Muscle of leg (tissue), 16 donors: ENCODE data around the gene MRPS34. TPM values are rescaled to one million over a fixed set of nuclear protein-coding genes. Genes with fewer than 3 reads are reported as not detected.

ENCODE experiments used
- DNase-seq: peaks from one replicate; pipeline ENCODE4 v3.0.0; 2013
- H3K27ac ChIP-seq: one replicate; pipeline ENCODE4 v1.5.1; 2013; ENCODE audit warnings: mild to moderate bottlenecking, low read length, control low read depth
- H3K27me3 ChIP-seq: one replicate; pipeline ENCODE4 v1.6.1; 2013; ENCODE audit warnings: low read length; ENCODE audit not compliant: control insufficient read depth, insufficient read depth
- H3K36me3 ChIP-seq: one replicate; pipeline ENCODE4 v1.6.1; 2013; ENCODE audit warnings: low read length; ENCODE audit not compliant: control insufficient read depth, insufficient read depth
- H3K4me1 ChIP-seq: one replicate; pipeline ENCODE4 v1.6.1; 2013; ENCODE audit warnings: low read length; ENCODE audit not compliant: control insufficient read depth, insufficient read depth
- H3K4me3 ChIP-seq: one replicate; pipeline ENCODE4 v1.5.1; 2013; ENCODE audit warnings: low read length, control low read depth
- H3K9me3 ChIP-seq: replicated peaks from 2 replicates; pipeline ENCODE4 v1.6.1; 2013; ENCODE audit warnings: low read depth, low read length; ENCODE audit not compliant: control insufficient read depth
- WGBS: methylation state at CpG from one replicate; pipeline ENCODE4 v1.1.5; 2013; ENCODE audit warnings: missing lambda C conversion rate; ENCODE audit not compliant: insufficient coverage; 5-methylcytosine and 5-hydroxymethylcytosine counted together
- long read RNA-seq, 11 donors: transcript quantifications; one replicate each; lab custom pipeline, GENCODE V29; 2026
- polyA plus RNA-seq, 8 donors: library from polyadenylated mRNA; unstranded; fragments of 120-200 nt; gene quantifications; one replicate each; pipeline versions ENCODE4 v1.2.1 to v1.2.3, GENCODE V29; 2013; ENCODE audit warnings: inconsistent platforms in 1 of 8, low replicate concordance in 1 of 8; ENCODE audit not compliant: insufficient read length in 8 of 8, insufficient read depth in 1 of 8
- total RNA-seq: library from RNA; stranded (reverse); fragments of 120-200 nt; gene quantifications from one replicate; pipeline ENCODE4 v1.2.4, GENCODE V29; 2013

The MRPS34 gene
- 45.7 TPM for total RNA-seq
- polyA plus RNA-seq, result 10 to 100 TPM; 44.7 to 57.8 (median 52.2) TPM
- long read RNA-seq, donor 1, transcript MRPS34-202 (3 exons, 1,024 nt), result major isoform, 9 of 11 reads
- long read RNA-seq, donor 1, partial matches to known transcripts, result 0 of 11 reads
- long read RNA-seq, donor 1, other reads (novel, unspliced or antisense), result 0 of 11 reads
- long read RNA-seq, donor 2, transcript MRPS34-202 (3 exons, 1,024 nt), result major isoform, 5 of 5 reads
- long read RNA-seq, donor 2, partial matches to known transcripts, result 0 of 5 reads
- long read RNA-seq, donor 2, other reads (novel, unspliced or antisense), result 0 of 5 reads
- long read RNA-seq, donor 3, transcript MRPS34-202 (3 exons, 1,024 nt), result major isoform, 36 of 40 reads
- long read RNA-seq, donor 3, partial matches to known transcripts, result 0 of 40 reads
- long read RNA-seq, donor 3, other reads (novel, unspliced or antisense), result 0 of 40 reads
- long read RNA-seq, donor 4, transcript MRPS34-202 (3 exons, 1,024 nt), result major isoform, 29 of 29 reads
- long read RNA-seq, donor 4, partial matches to known transcripts, result 0 of 29 reads
- long read RNA-seq, donor 4, other reads (novel, unspliced or antisense), result 0 of 29 reads
- long read RNA-seq, donor 5, transcript MRPS34-202 (3 exons, 1,024 nt), result major isoform, 66 of 88 reads
- long read RNA-seq, donor 5, partial matches to known transcripts, result 12 of 88 reads
- long read RNA-seq, donor 5, other reads (novel, unspliced or antisense), result 5 of 88 reads
- long read RNA-seq, donor 6, transcript MRPS34-202 (3 exons, 1,024 nt), result major isoform, 76 of 84 reads
- long read RNA-seq, donor 6, transcript MRPS34-203 (2 exons, 713 nt), result minor isoform, 5 of 84 reads
- long read RNA-seq, donor 6, partial matches to known transcripts, result 0 of 84 reads
- long read RNA-seq, donor 6, other reads (novel, unspliced or antisense), result 0 of 84 reads
- long read RNA-seq, donor 7, transcript MRPS34-202 (3 exons, 1,024 nt), result major isoform, 39 of 42 reads
- long read RNA-seq, donor 7, partial matches to known transcripts, result 0 of 42 reads
- long read RNA-seq, donor 7, other reads (novel, unspliced or antisense), result 0 of 42 reads
- long read RNA-seq, donor 8, transcript MRPS34-202 (3 exons, 1,024 nt), result major isoform, 25 of 37 reads
- long read RNA-seq, donor 8, partial matches to known transcripts, result 8 of 37 reads
- long read RNA-seq, donor 8, other reads (novel, unspliced or antisense), result 0 of 37 reads
- long read RNA-seq, donor 9, transcript MRPS34-202 (3 exons, 1,024 nt), result major isoform, 23 of 26 reads
- long read RNA-seq, donor 9, partial matches to known transcripts, result 0 of 26 reads
- long read RNA-seq, donor 9, other reads (novel, unspliced or antisense), result 0 of 26 reads
- long read RNA-seq, donor 10, transcript MRPS34-202 (3 exons, 1,024 nt), result major isoform, 35 of 39 reads
- long read RNA-seq, donor 10, partial matches to known transcripts, result 0 of 39 reads
- long read RNA-seq, donor 10, other reads (novel, unspliced or antisense), result 0 of 39 reads
- long read RNA-seq, donor 11, transcript MRPS34-202 (3 exons, 1,024 nt), result major isoform, 32 of 38 reads
- long read RNA-seq, donor 11, partial matches to known transcripts, result 0 of 38 reads
- long read RNA-seq, donor 11, other reads (novel, unspliced or antisense), result 0 of 38 reads

DNA sequence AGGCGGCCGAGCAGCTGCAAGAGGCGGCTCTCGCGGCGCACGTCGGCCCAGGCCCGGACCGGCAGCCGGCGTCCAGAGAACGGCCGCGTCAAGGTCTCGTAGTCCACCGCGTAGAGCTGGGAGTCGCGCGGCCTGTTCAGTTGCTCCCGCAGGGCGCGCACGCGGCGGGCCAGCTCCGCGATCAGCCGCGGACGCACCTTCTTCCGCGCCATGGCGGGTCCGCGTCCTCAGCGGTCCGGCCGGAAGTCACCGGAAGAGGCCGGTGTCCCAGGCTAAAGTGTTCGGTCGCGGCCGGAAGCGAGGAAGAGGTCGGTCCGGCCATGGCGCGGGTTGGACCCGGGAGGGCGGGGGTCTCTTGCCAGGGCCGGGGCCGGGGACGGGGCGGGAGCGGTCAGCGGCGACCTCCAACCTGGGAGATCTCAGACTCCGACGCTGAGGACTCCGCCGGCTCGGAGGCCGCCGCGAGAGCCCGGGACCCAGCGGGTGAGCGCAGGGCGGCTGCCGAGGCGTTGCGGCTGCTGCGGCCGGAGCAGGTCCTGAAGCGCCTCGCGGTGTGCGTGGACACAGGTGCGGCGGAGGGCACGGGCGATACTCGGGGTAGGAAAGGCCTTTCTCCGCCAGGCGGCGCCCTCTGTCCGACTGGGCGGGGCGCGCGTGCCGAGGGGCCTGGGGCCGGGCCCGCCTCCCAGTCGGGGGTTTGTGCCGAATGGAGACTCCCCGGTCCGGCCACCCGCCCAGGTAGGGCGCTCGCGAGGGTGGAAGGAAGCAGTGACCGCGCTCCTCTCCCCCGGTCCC, at the start of gene MRPS34:
Gene MRPS34, minus strand, starts transcription at position 227 of the 795 bp plus-strand sequence. Its CDS starts 15 bp downstream, at position 212.
- Histone ChIP-seq H3K4me1 (peaks cover 37% of the 10 kb centered on the region), H3K9me3 (no peaks in the 10 kb centered on the region), H3K36me3 (peaks cover 55% of the 10 kb centered on the region), H3K4me3 (peak within 1 kb of the TSS; percentile 74), H3K27ac (peak within 1 kb of the TSS; percentile 47), H3K27me3 (no peaks in the 10 kb centered on the region)
- DNase-seq, result peak; percentile 93
- under 1% methylated on average over 108 of the region's 108 CpGs for WGBS

GRCh38 chr16:1821861-1822611, 49.1 kb upstream of the MRPS34 start:
- no peak for DNase-seq
- H3K27ac ChIP-seq, result no peak overlapping the region
- H3K4me1 ChIP-seq, result peaks cover 9% of the 10 kb centered on the region
- H3K27me3 ChIP-seq, result no peaks in the 10 kb centered on the region
- no peak overlapping the region for H3K4me3 ChIP-seq
- 97% methylated on average over 21 of the region's 24 CpGs for WGBS
- peaks cover 43% of the 10 kb centered on the region for H3K36me3 ChIP-seq
- no peaks in the 10 kb centered on the region for H3K9me3 ChIP-seq

DNA sequence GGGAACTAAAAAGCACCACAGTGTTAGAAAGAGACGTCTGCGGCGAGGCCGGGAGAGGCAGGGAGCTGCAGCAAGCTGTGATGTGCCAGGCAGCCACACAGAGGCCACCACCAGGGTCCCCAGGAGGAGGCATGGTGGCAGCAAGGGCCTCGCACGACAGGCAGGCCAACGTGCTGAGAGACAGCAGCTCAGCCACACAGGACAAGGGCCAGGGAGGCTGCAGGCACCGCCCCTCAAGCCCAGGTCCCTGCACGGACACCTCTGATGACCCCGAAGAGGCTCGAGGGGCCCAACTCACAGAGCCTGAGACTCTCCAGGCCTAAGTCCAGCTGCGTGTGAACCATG, 48.0 kb upstream of the MRPS34 start:
- peaks cover 8% of the 10 kb centered on the region for H3K4me1 ChIP-seq
- WGBS, result 90% methylated on average over 12 of the region's 12 CpGs
- H3K27ac ChIP-seq, result no peak overlapping the region
- DNase-seq, result no peak
- H3K27me3 ChIP-seq, result no peaks in the 10 kb centered on the region
- H3K4me3 ChIP-seq, result no peak overlapping the region
- peaks cover 52% of the 10 kb centered on the region for H3K36me3 ChIP-seq
- H3K9me3 ChIP-seq, result no peaks in the 10 kb centered on the region

GRCh38 chr16:1820096-1820945, 47.4 kb upstream of the MRPS34 start:
- H3K9me3 ChIP-seq, result no peaks in the 10 kb centered on the region
- no peak for DNase-seq
- H3K4me3 ChIP-seq, result no peak overlapping the region
- peaks cover 2% of the 10 kb centered on the region for H3K4me1 ChIP-seq
- H3K36me3 ChIP-seq, result peaks cover 53% of the 10 kb centered on the region
- 89% methylated on average over 21 of the region's 25 CpGs for WGBS
- no peak overlapping the region for H3K27ac ChIP-seq
- no peaks in the 10 kb centered on the region for H3K27me3 ChIP-seq

DNA sequence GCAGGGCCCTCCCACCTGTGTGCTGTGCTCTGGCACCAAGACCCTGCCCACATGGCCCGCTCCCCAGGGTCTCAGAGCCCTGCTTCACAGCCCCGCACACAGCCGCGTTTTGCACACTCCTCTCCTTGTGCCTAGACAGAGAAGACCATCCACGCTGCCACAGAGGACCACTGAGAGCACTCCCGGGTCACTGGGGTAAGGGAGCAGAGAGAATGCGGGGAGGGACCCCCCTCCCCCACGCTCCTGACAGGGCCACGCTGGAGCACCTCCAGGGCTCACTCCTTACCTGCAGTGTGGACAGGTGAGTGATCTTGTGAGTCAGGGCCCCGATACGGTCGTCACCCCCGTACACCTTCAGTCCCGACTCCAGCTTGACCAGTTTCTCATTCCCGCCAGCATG, 46.7 kb upstream of the MRPS34 start:
- no peaks in the 10 kb centered on the region for H3K27me3 ChIP-seq
- no peak overlapping the region for H3K4me3 ChIP-seq
- H3K4me1 ChIP-seq, result no peaks in the 10 kb centered on the region
- no peak for DNase-seq
- no peak overlapping the region for H3K27ac ChIP-seq
- H3K36me3 ChIP-seq, result peaks cover 59% of the 10 kb centered on the region
- H3K9me3 ChIP-seq, result no peaks in the 10 kb centered on the region
- WGBS, result 85% methylated on average over 6 of the region's 15 CpGs

DNA sequence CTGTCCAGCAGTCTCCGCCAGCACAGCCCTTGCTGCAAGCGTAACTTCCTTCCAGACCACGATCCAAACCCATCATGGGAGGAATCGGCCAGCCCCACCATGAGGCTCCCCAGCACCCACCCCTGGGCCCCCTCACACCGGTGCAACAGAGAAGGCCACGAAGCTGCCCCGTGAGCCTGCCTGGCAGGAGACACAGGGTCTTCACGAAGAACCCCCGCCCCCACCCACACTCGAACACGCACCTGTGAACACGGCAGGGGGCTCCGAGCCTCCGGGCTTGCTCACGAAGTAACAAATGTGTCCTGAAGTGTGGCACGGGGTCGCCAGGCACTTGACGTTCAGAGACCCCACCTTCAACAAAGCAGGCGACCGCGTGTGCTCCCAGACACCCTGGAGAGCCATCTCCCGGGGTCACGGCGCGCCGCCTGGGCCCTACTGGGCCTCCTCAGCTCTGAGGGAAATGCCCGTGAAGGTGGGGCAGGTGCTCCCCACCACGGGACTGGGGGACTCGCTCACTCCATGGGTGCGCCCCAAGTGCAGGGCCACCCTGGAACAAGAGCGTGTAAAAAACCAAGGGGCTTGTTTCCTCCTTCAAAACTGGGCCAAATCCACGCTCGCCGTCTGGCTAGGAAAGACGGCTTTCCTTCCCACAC, 46.1 kb upstream of the MRPS34 start:
- Histone ChIP-seq H3K4me3 (no peak overlapping the region), H3K27me3 (no peaks in the 10 kb centered on the region), H3K27ac (no peak overlapping the region), H3K9me3 (no peaks in the 10 kb centered on the region), H3K4me1 (no peaks in the 10 kb centered on the region), H3K36me3 (peaks cover 59% of the 10 kb centered on the region)
- DNase-seq, result no peak
- WGBS, result 90% methylated on average over 33 of the region's 35 CpGs

DNA sequence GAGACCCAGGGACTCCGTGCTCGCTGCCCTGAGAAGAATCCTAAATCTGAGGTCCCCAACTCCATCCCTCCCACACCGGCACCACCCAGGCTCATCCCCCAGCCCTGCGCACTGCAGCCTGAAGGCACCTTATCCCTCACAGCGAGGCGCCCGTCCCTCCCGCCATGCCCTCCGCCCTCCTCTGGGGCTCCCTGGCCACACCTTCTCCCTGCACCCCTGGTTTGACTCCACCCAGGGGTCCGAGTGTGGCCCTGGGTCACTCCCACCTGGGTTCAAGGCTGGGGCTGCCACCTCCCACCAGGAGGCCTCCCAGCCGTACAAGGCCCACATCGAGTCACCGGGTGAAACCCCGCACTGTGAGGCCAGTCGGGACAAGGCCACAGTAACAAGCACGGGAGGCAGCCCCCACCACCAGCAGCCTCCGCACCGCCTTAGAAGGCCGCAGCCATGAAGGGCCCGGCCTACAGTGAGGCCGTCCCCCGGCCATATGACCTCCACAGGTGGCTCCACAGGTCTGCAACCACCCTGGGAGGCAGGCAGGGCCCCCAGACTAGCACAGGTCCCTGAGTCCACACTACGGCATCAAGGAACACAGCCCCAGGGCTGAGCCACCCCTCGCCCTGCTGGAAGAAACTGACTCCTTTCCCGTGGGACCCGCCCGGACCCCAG, 45.4 kb upstream of the MRPS34 start:
- H3K27me3 ChIP-seq, result no peaks in the 10 kb centered on the region
- H3K36me3 ChIP-seq, result peaks cover 59% of the 10 kb centered on the region
- no peak overlapping the region for H3K4me3 ChIP-seq
- DNase-seq, result no peak
- no peaks in the 10 kb centered on the region for H3K4me1 ChIP-seq
- WGBS, result 92% methylated on average over 27 of the region's 27 CpGs
- no peaks in the 10 kb centered on the region for H3K9me3 ChIP-seq
- H3K27ac ChIP-seq, result no peak overlapping the region
